Lower leg skin (tissue), 4 donors: ENCODE data around the gene PPP2R5B. TPM values are rescaled to one million over a fixed set of nuclear protein-coding genes. Genes with fewer than 3 reads are reported as not detected.
A peak's percentile ranks its signal among the peaks of the same experiment; 100 is the strongest.

Experiments
- DNase-seq, 2 donors: peaks; one replicate each; pipeline ENCODE4 v3.0.0-alpha.2; 2019; ENCODE audit warnings: low spot score in 2 of 2
- H3K4me3 ChIP-seq: fragments of 200-600 bp; sonication (generic); 2 replicates; pipeline ENCODE4 v1.5.1; 2017; ENCODE audit warnings: mild to moderate bottlenecking, low read depth; ENCODE audit not compliant: poor library complexity, severe bottlenecking
- POLR2A ChIP-seq, 2 donors: fragments of 450-650 bp; IDR thresholded peaks; one replicate each; pipeline ENCODE4 v1.6.1; 2016 to 2017; ENCODE audit warnings: antibody characterized with exemption in 2 of 2, mild to moderate bottlenecking in 1 of 2, moderate library complexity in 1 of 2
- WGBS, 2 donors: methylation state at CpG; one replicate each; pipeline ENCODE4 v1.1.5; 2018; 5-methylcytosine and 5-hydroxymethylcytosine counted together
- intact Hi-C: fragments of 100-400 bp; cut with DNase I; formaldehyde crosslinking; loops from one replicate; pipeline ENCODE4 v1.15.0; 2023; ENCODE audit warnings: low total_unique reads
- total RNA-seq, 4 donors: library from RNA; depleted of rRNA; stranded (reverse); fragments of >200 nt; gene quantifications; one replicate each; pipeline ENCODE4 v1.1.0, GENCODE V29; 2016
- TF ChIP-seq, protein P1 (sequence below), 3 donors: fragments of 450-650 bp; IDR thresholded peaks; one replicate each; pipeline ENCODE4 v1.5.1; 2016; ENCODE audit warnings: antibody characterized with exemption in 3 of 3, mild to moderate bottlenecking in 3 of 3, moderate library complexity in 2 of 3

Gene PPP2R5B
- total RNA-seq, 4 donors from 2014 or later, result 21.8 to 43.6 (median 34.0) TPM

GRCh38 chr11:64930340-64930739, 5.9 kb downstream of the PPP2R5B start:
- 94 to 96% methylated on average over 6 of the region's 6 CpGs for WGBS, 2 donors
- TF ChIP-seq, protein P1, sequence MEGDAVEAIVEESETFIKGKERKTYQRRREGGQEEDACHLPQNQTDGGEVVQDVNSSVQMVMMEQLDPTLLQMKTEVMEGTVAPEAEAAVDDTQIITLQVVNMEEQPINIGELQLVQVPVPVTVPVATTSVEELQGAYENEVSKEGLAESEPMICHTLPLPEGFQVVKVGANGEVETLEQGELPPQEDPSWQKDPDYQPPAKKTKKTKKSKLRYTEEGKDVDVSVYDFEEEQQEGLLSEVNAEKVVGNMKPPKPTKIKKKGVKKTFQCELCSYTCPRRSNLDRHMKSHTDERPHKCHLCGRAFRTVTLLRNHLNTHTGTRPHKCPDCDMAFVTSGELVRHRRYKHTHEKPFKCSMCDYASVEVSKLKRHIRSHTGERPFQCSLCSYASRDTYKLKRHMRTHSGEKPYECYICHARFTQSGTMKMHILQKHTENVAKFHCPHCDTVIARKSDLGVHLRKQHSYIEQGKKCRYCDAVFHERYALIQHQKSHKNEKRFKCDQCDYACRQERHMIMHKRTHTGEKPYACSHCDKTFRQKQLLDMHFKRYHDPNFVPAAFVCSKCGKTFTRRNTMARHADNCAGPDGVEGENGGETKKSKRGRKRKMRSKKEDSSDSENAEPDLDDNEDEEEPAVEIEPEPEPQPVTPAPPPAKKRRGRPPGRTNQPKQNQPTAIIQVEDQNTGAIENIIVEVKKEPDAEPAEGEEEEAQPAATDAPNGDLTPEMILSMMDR (IDR thresholded peaks at IDR 0.05), result no peak
- TF ChIP-seq POLR2A (IDR thresholded peaks at IDR 0.05), result no peak
- H3K4me3 ChIP-seq, result no peak overlapping the region
- intact Hi-C loops, result no loop called here
- peak in 1 of 2 donors; percentile 59 for DNase-seq

DNA sequence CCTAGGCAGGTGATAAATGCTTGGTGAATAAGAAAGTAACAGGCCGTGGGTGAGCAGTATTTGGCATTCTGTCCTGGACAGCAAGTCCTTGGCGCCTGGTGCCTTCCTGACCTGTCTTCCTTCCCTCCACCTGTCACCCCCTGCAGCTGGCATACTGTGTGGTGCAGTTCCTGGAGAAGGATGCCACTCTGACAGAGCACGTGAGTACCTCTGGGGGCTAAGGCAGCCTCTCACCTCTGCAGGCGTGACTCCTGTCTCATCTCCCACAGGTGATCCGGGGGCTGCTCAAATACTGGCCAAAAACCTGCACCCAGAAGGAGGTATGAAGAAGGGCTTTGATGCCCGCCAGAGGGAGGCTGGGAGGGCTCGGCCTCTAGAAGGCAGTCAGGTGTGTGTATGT, 6.8 kb downstream of the PPP2R5B start:
- intact Hi-C loops, result no loop called here
- peak in 1 of 2 donors; percentile 56 for DNase-seq
- TF ChIP-seq, protein P1 (IDR thresholded peaks at IDR 0.05), result no peak
- TF ChIP-seq POLR2A (IDR thresholded peaks at IDR 0.05), result no peak
- no peak overlapping the region for H3K4me3 ChIP-seq
- 95 to 96% methylated on average over 7 of the region's 7 CpGs for WGBS, 2 donors

DNA sequence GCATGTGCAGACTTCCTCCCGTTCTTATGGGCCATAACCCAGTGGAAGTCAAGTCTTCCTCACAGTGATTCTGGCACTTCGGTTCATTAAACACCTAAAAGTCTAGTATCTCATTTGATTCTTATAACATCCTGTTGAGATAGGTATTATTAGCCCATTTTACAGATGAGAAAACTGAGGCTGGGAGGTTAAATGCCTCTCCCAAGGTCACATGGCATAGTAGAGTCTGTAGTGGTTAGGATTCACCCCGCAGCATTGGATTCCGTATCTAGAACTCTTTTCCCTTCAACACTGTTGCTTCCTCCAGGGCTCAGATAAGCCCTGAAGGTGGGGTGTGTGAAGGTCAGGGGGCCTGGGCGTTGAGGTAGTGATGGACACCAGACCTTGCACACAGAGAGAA, 7.8 kb downstream of the PPP2R5B start:
- DNase-seq, result no peak
- TF ChIP-seq, protein P1 (IDR thresholded peaks at IDR 0.05), result no peak
- no peak for TF ChIP-seq POLR2A (IDR thresholded peaks at IDR 0.05)
- WGBS, 2 donors, result 89 to 94% methylated on average over 5 of the region's 5 CpGs
- intact Hi-C loops, result no loop called here
- no peak overlapping the region for H3K4me3 ChIP-seq

DNA sequence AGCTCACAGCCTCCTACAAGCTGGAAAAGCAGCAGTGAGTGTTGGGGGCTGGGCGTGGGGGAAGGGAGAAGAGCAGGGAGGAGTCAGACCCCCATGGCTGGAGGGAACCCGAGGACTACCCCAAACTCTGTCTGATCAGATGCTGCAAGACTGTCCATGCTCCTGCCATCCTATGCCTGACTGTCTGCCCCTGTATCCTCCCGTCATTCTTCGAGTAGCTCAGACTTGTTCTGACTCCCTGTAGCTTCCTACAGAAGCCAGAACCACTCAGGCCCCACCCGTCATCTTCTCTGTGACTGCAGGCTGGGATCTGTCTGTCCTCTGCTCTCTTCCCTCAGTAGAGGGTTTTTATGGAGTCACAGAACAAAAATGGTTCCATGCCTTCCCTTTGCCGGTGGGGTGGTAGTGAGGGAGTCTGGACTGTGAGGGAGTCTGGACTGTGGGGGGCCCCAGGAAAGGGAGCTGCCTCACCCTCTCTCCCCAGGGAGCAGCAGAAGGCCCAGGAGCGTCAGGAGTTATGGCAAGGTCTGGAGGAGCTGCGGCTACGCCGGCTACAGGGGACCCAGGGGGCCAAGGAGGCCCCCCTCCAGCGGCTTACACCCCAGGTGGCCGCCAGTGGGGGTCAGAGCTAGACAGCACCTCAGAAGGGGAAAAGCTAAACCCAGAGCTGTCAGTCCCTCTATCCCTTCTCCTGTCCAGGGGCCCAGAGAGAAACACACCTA, 8.9 kb downstream of the PPP2R5B start:
- TF ChIP-seq POLR2A (IDR thresholded peaks at IDR 0.05), result no peak
- TF ChIP-seq, protein P1 (IDR thresholded peaks at IDR 0.05), result no peak
- DNase-seq, result peak in 1 of 2 donors; percentile 72
- intact Hi-C loops, result no loop called here
- H3K4me3 ChIP-seq, result no peak overlapping the region
- WGBS, 2 donors, result 73 to 80% methylated on average over 12 of the region's 12 CpGs

DNA sequence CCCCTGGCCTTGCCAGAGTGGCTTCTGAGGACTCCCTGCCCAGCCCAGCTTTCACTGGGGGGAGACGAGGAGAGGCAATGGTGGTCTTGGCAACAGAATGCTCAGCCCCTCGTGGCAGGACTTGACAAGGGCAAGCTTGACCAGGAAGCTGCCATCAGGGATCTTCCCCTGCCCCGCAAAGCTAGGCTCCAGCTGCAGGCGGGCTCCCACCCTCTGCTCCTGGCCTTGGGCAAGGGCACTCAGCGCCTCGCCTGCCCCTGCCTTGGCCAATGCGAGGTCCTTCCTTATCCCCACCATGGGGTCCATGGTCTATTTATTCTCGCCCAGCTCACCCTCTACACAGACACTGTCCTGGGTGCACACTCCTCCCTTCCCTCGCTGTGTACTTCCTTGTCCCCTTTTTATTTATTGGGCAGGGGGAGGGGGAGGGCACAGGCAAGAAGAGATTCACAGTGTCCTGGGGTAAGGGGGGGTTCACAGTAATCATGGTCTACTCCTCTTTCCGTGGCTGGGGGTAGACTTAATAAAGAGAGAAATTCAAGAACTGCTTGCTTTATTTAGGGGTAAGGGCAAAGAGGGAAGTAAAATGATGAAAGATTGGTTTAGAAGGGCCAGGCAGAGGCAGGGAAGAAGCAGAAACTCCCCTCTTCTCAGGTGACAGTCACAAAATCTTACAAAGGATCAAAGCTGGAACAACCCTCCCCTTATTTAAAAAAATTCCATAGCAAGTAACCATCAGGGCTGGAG, 9.6 kb downstream of the PPP2R5B start:
- intact Hi-C loops, result no loop called here
- 90% methylated on average over 8 to 10 of the region's 10 CpGs for WGBS, 2 donors
- DNase-seq, result peak in 1 of 2 donors; percentile 59
- TF ChIP-seq POLR2A (IDR thresholded peaks at IDR 0.05), result no peak
- TF ChIP-seq, protein P1 (IDR thresholded peaks at IDR 0.05), result no peak
- no peak overlapping the region for H3K4me3 ChIP-seq
